GM18951 (cell line): Measurements from ENCODE around the gene SYT4.
"Not testable (repeated sequence)": the region's sequence is repeated elsewhere in the genome, so short reads cannot be mapped to it uniquely, and the experiment has no call there.

Experiments
- POLR2A ChIP-seq: IDR thresholded peaks from 4 replicates; pipeline ENCODE4 v1.6.1; 2011; ENCODE audit warnings: mild to moderate bottlenecking; ENCODE audit not compliant: insufficient read length, insufficient read depth; ENCODE audit errors: extremely low read depth
- in situ Hi-C: fragments of 300-500 bp; cut with MboI; formaldehyde crosslinking; loops from one replicate; pipeline ENCODE4 v1.12.0; 2022; ENCODE audit warnings: low sequenced_read_pairs, mixed read lengths, inconsistent platforms; ENCODE audit not compliant: unreplicated experiment

Gene SYT4, protein sequence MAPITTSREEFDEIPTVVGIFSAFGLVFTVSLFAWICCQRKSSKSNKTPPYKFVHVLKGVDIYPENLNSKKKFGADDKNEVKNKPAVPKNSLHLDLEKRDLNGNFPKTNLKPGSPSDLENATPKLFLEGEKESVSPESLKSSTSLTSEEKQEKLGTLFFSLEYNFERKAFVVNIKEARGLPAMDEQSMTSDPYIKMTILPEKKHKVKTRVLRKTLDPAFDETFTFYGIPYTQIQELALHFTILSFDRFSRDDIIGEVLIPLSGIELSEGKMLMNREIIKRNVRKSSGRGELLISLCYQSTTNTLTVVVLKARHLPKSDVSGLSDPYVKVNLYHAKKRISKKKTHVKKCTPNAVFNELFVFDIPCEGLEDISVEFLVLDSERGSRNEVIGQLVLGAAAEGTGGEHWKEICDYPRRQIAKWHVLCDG

DNA sequence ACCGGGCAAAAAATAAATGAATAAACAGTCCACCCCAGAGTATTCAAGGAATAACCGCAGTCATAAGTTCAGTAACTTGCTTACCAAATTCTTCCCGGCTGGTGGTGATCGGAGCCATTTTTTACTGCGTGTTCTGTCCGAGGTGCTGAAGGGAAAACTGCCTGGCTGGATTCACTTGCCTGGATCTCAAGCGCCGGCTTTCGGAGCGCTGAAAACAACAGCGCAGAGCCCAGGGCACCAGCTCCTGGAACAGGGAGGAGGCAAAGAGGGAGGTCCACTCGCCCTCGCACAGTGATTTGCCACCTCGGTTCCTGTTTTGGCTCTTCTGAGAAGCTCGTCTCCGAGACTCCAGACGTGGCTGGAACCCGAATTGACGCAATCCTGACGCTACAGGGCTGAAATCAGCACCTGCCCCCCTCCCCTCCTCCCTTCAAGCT, at the start of gene SYT4:
SYT4 (minus strand) TSS at position 327 of the 437 bp plus-strand sequence; CDS start at position 118, 209 bp downstream.
- in situ Hi-C loops: loop anchor here (10.0 kb wide), 1 partner anchor 1152 kb away; no protein-coding TSS in a partner anchor
- TF ChIP-seq POLR2A: no peak

DNA sequence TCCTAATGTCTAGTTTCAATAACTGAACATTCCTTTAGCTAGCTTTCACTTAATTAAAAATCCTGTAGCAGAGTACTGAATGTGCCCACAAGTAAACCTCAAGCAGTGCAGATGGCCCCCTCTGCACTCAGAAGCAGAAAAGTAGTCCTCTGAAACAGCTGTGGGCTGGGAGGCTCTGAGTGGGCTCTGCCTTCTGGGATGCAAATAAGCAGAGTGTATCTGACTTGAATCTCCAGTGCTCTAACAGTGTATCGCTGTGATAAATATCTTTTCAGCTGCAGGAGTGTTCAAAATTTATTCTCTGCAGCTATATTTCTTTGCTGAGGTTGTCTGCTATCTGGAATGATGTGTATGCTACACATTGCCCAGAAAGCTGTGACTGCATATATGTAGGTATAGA, 44.8 kb upstream of the SYT4 start:
- TF ChIP-seq POLR2A: no peak
- in situ Hi-C loops: no loop called here

DNA sequence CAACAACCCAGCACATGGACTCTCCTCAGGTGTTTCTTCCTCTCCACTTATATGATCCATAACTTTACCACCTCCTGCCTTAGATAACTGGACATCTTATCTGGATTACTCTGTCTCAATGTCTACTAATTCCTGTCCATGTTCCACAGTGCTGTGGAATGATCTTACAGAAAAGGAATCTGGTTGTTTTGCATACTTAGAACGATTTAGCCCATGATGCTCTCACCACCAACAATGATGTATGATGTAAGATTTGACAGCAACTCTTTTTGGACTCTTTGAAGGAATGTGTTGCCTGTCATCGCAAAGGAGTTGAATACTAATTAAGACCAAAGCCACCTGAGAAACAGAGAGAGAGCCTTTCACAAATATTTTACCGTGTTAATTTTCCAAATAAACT, 37.7 kb upstream of the SYT4 start:
- TF ChIP-seq POLR2A: no peak
- in situ Hi-C loops: no loop called here

DNA sequence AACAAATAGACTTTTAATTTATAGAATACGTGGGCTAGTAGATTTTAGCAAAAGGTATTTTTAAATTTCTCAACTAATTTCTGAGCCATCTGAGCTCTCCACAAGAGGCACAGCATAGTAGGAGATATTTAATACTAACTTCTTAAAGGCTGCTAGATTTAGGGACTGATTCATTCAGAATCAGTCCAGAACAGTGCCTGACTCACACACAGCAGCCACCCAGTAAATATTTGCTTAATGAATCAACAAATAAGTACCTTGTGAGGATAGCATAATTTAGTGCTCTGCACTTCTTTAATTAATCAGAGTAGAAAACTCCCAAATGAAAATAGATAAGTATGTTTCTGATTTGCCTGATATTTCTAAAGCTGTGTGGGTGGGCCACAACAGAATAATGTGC, 35.6 kb upstream of the SYT4 start:
- in situ Hi-C loops: no loop called here
- no peak for TF ChIP-seq POLR2A

DNA sequence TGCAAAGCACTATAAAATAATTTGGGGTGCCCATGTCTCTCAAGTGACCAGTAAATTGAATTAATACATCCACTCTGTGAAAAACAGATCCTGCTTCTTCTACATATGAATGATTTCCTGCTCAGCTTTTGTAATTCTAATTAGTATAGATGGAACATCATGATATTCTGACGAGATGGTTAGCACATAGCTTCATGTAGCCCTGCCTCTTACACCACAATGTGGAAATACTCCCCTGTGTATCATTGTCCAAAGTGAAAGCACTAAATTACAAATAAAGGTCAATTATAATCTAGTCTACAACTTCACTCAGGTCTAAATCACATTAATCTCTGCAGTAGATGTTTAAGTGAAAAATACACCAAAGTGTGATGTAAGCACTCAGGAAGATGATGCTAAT, 32.9 kb upstream of the SYT4 start:
- in situ Hi-C loops: no loop called here

DNA sequence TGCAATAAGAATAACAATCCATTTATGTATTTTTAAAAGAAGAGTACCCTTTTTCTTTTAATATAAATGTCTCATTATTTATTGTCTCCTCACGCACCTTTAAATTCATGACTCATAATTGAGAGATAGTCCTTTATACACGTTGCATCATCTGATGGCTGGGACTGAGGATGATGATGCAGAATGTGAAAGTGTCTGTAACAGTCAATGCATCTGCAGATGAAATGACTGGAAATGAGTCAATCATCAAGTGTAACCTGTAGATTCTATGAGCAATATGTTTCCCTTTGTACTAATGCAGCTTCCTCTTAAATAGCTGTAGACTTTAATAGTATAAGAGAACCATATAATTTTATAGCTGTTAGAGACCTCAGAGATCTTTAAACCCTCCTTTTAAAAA, 26.1 kb upstream of the SYT4 start:
- in situ Hi-C loops: no loop called here
- no peak for TF ChIP-seq POLR2A

More for the DNA sequence above, 32.9 kb upstream of the SYT4 start:
- no peak for TF ChIP-seq POLR2A

DNA sequence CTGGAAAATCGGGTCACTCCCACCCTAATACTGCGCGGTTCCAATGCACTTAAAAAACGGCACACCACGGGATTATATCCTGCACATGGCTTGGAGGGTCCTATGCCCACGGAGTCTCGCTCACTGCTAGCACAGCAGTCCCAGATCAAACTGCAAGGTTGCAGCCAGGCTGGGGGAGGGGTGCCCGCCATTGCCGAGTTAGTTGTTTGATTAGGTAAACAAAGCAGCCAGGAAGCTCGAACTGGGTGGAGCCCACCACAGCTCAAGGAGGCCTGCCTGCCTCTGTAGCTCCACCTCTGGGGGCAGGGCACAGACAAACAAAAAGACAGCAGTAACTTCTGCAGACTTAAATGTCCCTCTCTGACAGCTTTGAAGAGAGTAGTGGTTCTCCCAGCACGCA, 8.9 kb upstream of the SYT4 start:
- in situ Hi-C loops: not testable (repeated sequence)

DNA sequence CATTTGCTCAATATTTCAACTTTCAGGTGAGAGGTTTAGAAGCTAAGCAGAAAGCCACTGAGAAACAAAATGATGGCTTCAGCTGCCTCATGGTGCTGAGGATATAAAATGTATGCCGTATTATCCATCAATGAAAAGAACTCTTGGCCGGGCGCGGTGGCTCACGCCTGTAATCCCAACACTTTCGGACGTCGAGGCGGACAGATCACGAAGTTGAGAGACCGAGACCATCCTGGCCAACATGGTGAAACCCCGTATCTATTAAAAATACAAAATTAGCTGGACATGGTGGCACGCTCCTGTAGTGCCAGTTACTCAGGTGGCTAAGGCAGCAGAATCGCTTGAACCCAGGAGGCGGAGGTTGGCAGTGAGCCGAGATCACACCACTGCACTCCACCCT, 6.0 kb upstream of the SYT4 start:
- TF ChIP-seq POLR2A: no peak
- in situ Hi-C loops: no loop called here

DNA sequence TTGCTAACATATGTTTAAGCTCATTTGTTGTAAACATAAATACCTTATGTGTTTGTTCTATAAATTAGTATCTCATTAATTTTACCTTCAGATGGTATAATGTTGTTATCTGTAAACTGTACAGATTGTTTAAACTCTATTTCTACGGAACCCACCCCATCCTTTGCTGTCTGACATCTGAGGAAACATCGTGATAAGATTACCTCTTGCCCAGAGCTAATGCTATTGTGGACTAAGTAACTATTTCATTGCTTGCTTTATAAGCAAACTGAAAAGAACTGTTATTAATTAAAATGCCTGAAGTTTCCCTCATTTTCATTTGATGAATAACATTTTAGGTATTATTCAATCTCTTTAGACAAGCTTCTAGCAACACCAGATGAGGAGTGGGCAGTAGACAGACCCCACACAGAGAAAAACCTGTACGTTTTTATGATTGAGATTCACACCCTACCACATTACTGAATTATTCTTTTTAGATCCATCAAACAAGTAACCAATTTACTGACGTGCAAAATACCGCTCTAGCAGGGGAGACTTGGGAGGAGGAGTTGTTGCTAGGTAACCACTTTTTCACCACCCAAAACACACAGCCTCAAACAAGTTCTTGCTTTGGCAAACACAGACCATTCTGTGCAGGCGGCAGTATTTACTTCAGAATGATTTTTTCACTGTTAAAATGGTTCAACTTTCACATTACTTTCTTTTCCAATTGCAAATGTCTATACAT, 1.9 kb upstream of the SYT4 start:
- TF ChIP-seq POLR2A: no peak
- in situ Hi-C loops: loop anchor here (10.0 kb wide), 1 partner anchor 1154 kb away; no protein-coding TSS in a partner anchor

DNA sequence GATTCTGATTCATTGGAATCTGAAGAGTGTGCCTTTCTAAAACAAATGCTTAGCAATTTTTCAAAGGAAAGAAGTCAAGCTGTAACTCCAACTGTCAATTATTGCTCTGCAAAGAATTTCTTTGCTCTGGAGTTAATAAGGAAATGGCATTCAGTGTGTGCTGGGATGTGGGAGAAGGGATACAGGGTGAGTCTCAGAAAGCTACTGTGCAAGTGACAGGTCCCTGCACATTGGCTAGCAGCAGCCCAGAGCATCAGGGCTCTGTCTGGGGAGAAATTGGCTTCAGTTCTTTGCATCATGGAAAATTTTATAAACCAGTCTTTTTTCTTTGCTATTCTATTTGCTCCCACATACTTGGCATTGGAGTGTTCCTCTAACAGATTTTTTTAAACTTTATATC, 1.1 kb upstream of the SYT4 start:
- TF ChIP-seq POLR2A: no peak
- in situ Hi-C loops: loop anchor here (10.0 kb wide), 1 partner anchor 1154 kb away; no protein-coding TSS in a partner anchor

DNA sequence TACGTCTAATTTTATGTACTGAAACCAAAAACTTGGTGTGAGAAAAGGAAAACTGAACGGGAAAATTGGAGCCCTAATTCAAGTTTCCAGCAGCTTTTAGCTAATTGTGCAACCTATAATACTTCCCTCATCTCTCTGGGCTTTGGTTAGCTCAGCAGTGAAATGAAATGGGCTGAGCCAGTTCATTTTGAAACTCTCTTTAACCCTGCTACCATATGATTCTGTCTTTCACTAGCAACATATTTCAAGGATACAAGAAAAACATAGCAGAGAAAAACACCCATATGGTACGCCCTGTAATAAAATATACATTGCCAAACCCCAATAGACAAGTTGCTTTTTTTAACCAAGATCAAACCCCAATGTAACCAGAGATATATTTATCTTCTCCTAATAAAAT, 799 bp downstream of the SYT4 start:
- in situ Hi-C loops: loop anchor here (10.0 kb wide), 1 partner anchor 1152 kb away; no protein-coding TSS in a partner anchor

DNA sequence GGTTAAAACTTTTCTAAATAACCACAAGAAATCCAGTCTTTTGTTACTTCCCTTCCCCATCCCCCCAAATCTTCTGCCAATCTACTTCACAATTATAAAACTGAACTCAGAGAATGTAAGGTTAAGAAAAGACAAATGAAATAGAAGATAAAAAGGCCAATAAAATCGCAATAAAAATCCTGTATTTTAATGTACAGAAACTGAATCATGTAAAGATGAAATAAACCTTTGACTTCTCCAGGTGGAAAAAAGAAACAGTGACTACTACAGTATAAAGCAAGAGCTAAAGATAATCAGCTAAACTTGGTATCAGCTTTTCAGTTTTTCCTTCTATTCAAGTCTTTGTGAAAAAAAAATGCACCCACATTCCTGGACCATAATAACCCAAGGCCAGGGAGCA, 1.7 kb downstream of the SYT4 start:
- in situ Hi-C loops: loop anchor here (10.0 kb wide), 1 partner anchor 1151 kb away; no protein-coding TSS in a partner anchor
- no peak for TF ChIP-seq POLR2A

More for the DNA sequence above, 799 bp downstream of the SYT4 start:
- no peak for TF ChIP-seq POLR2A

DNA sequence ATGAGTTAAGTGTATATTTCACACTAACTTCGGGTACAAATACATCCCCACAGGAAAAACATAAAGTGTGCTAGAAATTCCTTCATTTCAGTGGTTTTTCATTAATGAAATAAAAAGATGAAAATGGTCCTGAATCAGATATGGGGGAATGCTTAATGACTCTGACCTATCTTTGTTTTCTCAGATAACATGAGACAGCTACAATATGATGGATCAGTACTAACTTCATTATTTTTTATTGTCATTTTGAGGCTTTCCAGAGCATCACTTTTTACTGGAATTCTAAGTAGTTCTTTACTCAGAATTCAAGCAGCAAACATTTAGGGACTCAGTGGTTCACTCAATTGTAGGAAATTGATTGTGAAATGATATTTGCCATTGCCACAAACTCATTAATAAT, 2.8 kb downstream of the SYT4 start:
- in situ Hi-C loops: loop anchor here (10.0 to 25.0 kb wide), 2 partner anchors 962 to 1150 kb away; no protein-coding TSS in a partner anchor
- TF ChIP-seq POLR2A: no peak
